ENCODE measurements around the gene SFSWAP.
"Not testable (repeated sequence)": the region's sequence is repeated elsewhere in the genome, so short reads cannot be mapped to it uniquely, and the experiment has no call there.

Gene SFSWAP

DNA sequence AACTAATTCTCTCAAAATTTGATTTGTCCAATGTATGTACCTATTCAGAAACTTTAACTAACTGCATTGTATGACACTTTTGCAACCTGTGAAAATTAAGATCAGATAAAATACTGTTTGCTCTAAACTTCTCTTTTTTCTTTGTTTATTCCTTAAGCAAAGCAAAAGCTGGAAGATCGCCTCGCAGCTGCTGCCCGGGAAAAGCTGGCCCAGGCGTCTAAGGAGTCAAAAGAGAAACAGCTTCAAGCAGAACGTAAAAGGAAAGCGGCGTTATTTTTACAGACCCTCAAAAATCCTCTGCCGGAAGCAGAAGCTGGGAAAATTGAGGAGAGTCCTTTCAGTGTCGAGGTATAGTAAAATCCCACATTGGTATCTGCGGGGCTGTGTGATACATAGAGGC lies 55.1 kb downstream of the SFSWAP start:
- no peak for DNase-seq

DNA sequence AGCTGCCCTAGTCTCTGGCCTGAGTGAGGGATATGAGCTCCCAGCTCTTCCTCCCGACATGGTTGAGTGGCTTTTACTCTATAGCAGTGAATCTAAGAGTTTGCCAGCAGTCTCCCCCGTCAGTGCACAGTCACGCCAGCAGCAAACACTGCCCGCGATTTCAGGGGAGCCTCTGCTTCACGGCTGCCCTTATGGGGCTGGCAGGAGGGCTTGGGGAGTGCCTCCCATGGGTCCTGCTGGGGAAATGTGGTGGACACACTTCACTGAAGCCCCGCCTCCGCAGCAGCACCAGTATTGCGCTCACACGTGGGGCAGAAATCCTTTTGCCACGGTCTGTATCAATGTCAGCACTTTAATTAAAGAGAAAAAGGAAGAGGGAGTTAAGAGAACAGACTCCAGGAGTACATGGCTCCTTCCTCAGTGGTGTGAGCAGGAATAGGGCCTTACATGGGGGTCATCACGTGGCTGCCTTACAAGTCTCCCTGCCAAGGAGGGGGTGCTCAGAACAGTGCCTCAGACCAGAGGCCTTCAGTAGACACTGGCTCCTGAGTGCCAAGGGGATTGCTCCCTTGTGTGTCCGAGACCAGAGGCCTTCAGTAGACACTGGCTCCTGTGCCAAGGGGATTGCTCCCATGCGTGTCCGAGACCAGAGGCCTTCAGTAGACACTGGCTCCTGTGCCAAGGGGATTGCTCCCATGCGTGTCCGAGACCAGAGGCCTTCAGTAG lies 55.7 kb downstream of the SFSWAP start:
- no peak for DNase-seq

DNA sequence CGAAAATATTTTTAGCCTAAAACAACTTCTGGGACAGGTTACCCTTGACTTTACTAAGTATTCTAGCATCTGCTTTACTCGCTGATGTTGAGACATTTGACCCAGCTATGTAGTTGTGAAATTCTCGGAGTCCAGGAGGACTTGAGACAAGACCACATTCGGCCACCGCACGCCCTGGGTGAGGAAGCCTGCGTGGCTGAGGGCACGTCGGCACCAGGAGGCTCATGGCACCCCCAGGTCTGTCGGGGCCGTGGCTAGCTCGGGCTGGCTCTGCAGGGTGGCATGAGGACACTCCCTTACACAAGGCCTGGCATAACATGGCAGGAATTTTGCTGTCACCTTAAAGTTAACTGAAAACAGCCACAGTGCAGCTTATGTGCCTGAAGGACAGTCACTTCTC lies 59.2 kb downstream of the SFSWAP start:
- DNase-seq, result no peak

DNA sequence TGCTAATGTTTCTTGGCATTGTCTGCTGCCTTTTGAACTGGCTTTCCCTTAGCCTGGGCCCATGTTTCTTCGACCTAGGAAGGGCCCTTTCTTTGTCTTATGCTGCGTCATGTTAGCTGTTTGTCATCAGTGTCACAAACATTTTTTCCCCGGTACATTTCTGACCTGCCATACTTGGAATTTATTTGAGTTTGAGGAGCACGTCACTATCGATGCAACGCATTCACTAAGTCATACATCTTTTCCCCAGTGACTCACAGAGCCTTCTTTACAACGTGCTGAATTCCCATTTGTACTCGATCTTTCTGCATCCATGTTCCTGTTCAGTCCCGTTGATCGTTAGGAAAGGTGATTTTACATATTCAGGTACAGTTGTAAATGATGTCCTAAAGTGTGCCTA lies 61.1 kb downstream of the SFSWAP start:
- DNase-seq, result no peak

DNA sequence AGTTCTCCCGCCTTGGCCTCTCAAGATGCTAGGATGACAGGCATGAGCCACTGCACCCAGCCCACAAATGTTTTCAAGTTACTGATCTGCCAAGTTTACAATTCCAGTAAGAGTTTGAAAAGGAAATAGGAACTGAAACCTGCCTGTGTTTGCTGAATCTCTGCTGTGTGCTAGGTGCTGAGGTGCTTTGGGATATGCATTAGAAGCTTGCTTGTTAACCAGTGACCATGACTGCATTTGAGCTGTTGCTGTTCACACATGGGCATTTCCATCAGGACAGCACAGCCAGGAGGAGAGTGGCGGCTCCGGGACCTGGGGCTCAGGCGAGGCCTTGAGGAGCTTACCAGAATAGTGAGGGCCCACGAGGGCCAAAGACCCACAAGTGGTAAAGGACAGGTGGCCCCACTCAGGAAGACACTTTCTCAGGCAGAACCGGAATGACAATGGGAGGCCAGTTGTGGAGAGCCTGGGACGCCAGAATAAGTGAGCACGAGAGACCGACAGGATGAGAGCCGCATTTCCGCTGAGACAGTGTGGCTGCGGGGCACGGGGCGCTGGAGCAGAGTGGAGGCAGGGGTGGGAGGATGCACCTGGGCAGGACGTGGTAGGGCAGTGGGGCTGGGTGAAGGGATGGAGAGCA lies 62.8 kb downstream of the SFSWAP start:
- DNase-seq, result no peak

DNA sequence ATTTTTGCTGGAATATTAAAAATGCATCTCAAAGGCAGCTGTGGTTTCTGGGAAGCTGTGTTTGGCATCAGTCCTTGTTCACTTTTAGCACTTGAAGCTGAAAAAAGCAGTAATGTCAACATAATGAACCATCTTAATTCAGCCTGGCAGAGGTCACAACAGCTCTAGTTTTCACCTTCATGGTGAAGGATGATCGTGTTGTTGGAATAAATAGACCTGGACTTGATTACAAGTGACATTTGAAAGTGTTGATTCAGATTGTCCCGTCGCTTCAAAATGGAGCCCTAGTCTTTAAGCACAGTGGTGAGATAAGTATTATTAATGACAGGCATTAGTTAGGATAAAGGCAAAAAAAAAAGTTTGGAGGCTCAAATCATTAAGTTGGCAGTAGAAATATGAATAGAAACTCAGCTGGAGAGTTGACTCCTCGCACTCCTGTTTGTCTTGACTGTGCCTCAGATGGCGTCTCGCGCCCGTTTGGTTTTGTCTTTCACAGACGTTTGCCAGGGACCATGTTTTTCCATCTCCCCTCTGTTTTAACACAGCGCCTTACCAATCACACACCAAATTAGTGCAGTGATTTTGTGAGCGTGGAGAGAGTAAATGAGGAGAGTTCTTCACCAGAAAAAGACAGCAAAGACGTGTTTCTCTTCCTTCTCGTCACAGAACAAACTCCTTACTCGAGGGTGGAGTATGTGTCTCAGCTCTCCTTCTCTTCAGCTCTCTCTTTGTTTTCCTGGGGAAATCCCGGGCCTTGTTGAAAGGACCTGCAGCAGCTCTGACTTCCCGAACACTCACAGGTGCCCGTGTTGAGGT lies 63.9 kb downstream of the SFSWAP start:
- no peak for DNase-seq

DNA sequence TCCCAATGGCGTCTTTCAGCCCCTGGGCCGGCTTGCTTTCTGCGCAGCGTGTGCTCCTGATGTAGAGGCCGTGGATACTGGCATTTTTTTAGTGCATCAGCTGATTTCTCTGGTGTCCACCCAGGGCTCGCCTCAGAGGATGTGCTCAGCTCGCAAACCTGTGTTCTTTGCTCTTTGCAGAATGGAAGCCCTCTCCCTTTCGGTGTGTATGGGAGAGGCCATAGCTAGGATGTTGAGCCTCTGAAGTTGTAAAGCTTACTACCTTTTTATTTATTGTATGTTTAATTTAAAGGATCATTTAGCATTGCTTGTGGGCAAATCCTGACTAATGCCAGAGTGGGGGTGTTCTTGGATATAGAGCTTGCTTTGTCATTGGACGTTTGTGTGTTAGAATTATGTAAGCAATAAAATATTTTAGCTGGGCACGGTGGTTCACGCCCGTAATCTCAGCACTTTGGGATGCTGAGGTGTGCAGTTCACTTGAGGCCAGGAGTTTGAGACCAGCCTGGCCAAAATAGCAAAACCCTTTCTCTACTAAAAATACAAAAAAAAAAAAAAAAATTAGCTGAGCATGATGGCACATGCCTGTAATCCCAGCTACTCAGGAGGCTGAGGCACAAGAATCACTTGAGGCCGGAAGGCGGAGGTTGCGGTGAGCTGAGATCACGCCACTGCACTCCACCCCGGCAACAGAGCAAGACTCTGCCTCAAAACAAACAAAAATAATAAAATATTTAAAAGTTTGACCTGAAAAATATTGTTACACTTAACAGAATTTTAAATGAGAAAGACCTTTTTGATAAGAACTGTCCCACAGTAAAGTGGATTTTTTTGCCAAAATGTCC lies 64.7 kb downstream of the SFSWAP start:
- no peak for DNase-seq

DNA sequence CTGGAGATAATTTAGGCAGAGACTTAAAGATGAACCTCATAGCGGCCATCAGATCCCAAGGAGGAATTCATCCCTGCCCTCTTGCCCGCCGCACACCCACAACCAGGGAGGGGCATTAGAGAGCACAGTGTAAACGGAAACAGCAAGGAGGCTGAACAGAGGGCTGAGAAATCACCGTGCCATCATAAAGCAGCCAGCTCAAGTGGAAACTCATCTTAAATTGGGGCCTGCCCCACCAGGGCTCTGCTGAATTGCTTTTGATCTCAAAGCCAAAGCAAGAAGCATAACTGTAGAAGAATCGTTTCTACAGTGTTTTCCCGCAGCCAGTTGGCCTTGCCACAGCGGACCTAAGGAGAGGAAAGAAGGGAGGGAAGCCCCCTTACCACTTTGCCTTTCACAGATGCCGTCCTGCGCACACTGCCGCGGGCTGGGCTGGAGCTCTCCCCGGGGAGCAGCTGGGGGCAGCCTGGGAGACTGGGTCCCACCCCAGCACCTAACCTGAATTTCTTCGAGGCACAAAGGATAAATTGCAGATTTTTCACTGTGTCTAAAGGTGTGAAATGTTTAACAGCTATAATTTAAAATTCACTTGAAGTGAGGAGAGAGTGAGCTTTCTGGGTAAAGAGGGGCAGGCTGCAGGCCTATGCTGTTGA lies 65.5 kb downstream of the SFSWAP start:
- no peak for DNase-seq

DNA sequence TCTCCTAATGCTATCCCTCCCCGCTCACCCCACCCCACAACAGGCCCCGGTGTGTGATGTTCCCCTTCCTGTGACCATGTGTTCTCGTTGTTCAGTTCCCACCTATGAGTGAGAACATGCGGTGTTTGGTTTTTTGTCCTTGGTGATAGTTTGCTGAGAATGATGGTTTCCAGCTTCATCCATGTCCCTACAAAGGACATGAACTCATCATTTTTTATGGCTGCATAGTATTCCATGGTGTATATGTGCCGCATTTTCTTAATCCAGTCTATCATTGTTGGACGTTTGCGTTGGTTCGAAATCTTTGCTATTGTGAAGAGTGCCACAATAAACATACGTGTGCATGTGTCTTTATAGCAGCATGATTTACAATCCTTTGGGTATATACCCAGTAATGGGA lies 66.4 kb downstream of the SFSWAP start:
- not testable (repeated sequence) for DNase-seq

DNA sequence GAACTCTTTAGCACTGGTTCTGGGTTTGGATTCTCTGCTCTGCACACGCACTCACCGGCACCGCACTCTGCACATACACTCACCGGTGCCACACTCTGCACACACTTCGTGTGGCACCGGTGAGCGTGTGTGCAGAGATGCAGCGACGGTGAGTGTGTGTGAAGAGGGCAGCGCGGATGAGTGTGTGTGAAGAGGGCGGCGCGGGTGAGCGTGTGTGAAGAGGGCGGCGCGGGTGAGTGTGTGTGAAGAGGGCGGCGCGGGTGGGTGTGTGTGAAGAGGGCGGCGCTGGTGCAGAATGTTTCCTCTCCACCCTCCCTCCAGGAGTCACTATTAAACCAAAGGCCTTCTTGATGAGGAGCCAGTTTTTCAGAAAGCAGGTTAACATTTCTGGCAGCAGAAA lies 68.1 kb downstream of the SFSWAP start:
- no peak for DNase-seq

DNA sequence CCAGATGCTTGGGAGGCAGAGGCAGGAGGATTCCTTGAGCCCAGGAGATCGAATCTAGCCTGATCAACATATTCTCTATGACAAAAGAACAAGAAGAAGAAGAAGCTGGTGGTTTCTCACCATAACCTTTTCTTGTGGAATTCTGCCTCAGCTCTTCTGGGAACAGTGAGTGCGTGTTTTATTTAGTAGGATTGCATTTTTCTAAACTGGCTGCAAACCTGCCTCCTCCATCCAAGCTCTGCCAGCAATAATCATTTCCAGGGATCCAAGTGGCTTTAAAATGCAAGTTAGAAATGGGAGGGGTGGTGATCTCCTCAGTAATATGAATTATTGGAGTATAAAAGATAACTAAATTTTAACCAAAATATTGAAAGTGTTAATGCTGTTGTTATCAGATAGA lies 71.2 kb downstream of the SFSWAP start:
- DNase-seq, result no peak

DNA sequence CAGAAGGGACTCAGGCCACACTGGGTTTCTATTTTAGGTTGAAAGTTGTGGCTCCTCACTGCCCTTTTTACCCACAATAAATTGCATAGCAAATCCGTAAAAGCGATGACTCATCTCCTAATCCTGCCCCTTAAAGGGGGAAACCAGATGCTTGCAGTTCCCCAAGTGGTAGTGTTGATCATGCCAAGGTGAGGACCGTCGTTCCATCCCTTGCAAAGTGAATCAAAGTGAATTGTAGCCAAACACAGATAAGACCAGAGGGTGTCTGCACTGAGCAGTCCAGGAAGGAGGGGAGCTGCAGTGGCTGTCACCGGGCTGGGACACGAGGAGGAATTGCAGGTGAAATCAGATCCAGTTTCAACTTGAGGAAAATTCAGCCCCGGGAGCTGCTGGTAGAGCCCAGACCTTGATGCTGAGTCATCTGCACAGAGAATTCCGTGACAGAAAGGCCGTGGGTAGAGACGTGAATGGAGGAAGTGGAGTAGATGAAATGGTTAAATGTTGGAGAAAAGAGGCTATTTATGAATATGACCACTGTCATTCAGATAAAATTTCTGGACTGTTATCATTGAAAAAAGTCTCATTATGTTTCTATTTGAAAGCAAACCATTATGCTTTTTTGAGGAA lies 73.1 kb downstream of the SFSWAP start:
- DNase-seq, result no peak

DNA sequence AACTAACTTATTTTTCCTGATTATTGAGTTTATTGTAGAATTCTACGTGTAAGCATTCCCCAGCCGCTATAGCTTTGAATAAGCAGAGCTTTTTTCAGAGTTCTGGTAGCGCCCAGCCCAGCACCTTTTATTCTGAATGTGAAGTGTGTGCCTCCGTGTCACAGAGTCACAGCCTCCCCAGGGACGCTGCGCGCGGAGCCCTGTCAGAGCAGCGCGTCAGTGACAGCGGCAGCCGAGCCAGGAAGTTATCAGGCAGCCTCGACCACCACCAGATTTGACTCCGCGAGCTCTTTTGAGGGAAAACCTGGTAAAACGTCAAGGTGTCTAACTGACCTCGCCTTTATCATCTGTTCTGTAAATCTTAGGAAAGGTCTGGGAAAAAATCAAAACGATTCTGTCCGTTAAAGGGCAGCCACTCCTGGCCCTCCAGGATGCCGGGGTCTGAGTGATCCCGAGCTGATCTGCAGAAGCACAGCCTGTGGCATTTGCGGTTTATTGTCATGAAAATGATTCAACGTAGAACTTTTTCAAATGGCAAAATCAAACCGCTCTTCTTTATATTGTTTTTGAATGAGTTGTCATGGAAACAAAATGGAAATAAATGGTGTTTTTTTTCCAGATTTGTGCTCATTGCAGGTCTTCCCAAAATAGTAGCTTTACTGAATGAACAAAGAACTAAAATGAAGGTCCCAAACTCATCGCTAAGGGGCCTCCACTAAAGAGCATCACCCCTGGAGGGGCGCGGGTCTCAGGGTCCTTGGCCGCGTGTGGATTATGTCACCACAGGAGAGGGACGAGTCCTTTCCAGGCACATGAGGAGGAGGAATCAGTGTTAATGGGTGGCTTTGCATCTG lies 74.2 kb downstream of the SFSWAP start:
- no peak for DNase-seq

DNA sequence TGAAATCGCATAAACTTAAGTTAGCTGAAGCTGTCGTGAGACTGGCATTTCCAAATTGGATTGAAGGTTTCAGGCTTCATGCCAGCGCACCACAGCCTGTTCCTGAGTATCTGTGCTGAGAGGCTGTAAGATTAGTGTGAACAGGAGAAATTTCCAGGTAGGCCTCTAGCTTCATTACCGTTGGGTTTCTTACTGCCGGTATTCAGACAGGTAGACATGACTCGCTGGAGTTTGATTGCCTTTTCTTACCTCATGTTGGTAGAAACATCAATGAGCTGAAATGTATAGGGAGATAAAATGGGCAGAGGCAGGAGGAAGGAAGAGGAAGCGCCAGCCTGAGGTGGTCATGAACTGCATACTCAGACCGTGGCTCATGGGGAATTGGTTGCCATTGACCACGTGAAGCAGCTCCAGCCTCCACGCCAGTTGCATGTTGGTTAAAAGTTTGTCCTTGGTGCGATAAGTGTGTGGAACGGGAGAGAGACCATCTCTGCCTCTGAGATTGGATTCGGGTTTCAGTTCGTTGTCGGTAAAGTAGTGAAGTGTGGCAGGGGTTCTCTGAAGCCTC lies 75.0 kb downstream of the SFSWAP start:
- no peak for DNase-seq

DNA sequence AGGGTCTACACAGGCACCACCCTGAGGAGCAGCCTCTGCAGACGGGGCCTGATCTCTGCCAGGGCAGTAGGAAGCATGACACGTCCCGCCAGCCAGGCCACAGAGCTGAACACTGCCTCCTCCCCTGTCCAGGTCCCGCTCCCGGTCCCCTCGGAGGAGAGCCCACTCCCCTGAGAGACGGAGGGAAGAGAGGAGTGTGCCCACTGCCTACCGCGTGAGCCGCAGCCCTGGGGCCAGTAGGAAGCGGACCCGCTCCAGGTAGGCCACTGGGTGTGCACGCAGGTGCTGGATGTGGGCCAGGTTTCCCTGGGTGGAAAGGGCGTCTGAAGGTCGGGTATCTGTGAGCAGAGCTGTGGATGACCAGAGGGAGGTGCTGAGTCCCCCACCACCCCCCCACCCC lies 75.4 kb downstream of the SFSWAP start:
- no peak for DNase-seq

DNA sequence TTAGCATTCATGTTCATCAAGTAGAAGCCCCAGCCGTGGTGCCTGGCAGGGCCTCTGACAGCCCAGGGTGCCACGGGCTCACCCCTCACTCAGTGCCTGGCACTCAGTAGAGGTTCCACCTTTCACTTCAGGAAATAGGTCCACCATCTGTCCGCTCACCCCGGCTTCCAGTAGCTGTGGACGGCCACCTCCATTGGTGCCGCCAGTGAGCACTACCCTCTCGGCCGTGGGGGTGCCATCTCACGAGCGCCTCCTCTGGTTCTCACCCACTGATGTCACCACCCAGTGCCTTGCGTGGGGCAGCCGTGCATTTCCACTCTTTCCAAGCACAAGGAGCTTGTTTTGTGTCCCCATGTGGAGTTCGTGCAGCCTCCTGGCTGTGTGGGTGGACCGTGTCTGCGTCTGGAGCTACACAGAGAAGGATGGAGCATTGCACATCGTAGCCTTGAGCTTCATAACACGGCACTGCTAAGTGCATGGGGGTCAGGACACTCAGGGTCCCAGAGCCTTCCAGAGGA lies 76.3 kb downstream of the SFSWAP start:
- DNase-seq, result no peak

DNA sequence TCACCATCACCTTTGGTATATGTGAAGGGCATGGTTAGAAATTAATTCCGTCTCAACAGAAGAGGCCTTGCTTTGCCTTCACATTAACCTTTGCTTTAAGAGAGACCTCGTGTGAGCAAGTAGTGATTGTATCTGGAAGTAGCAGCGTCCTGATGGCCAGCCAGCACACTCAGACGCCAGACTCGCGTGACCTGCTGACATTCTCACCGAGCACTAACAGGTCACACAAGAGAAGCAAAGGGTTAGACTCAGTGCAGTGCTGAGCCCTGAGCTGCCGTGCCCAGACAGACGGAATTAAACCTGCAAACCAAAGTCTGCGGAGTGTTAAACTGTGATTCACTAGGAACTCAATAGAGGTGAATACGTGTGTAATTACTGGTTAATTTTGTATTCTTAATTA lies 77.2 kb downstream of the SFSWAP start:
- DNase-seq, result no peak

DNA sequence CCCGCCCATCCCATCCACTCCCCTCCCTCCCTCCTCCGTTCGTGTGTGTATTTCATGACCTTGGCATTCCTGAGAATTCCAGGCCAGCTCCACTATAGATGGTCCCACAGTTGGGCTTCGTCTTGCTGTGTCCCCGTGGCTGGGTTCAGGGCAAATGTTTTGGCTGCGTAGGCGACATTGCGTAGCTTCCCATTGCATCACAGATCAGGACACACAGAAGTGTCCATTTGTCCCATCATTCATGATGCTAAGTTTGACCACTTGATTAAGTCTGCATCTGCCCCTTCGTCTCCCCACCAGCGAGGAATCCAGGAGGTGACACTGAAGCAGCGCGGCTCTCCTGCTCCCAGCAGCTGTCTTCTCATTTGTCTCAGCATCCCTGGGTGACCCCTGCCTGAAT lies 78.7 kb downstream of the SFSWAP start:
- no peak for DNase-seq

DNA sequence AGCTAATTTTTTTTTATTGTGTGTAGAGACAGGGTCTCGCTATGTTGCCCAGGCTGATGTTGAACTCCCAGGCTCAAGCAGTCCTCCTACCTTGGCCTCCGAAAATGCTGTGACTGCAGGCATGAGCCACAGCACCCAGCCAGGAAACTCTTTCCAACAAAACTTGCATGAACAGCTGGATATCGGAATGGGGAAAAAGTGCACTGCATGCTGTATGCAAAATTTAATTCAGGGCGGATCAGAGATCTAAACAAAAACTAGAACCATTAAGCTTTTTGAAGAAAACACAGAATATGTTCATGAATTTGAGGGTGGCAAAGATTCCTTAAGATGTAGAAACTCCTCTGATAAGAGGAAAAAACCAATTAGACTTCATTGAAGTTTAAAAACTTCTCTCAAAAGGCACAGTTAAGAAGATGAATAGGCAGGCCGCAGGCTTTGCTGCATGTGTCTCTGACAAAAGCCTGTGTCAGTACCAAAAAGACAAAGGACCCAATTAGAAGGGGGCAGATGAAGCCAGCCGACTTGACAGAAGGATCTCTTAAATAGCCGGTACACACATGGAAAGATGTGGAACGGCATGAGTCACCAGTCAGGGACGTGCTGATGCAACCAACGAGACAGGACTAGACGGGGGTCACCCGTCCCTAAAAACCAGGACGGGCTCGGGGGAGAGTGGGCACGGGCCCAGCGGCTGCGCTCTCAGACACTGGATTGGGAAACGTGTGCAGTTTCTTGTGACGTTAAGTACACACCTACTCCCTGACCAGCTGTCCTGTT lies 82.5 kb downstream of the SFSWAP start:
- DNase-seq, result no peak

DNA sequence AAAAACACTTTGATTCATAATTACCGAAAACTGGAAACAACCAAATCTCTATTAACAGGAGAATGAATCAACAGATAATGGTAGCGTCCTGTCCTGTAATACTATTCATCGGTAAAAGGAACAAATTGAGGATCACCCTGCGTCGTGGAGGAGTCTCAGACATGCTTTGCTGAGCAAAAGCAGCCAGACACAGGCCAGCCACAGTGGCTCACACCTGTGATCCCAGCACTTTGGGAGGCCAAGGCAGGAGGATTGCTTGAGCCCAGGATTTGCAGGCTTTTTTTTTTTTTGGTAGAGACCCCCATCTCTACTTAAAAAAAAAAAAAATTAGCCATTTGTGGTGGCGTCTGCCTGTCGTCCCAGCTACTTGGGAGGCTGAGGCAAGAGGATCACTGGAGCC lies 83.2 kb downstream of the SFSWAP start:
- no peak for DNase-seq
